HL-60 (cell line): ENCODE results near the gene DHX38.

Experiments
- DNase-seq, 2 experiments: peaks; one replicate each; pipeline ENCODE4 v3.0.0-alpha.2; 2010 to 2020; ENCODE audit warnings: low read depth in 1 of 2, low spot score in 1 of 2
- H3K27ac ChIP-seq: fragments of 250-450 bp; sonication (Bioruptor Pico); replicated peaks from 2 replicates; pipeline ENCODE4 v1.5.1; 2020; ENCODE audit warnings: mild to moderate bottlenecking, moderate library complexity
- H3K27me3 ChIP-seq: fragments of 250-450 bp; sonication (Bioruptor Pico); 2 replicates; pipeline ENCODE4 v1.5.1; 2021; ENCODE audit warnings: mild to moderate bottlenecking, moderate library complexity; ENCODE audit not compliant: insufficient read depth, poor library complexity, severe bottlenecking
- H3K4me3 ChIP-seq: replicated peaks from 2 replicates; pipeline ENCODE4 v1.5.1; 2011; ENCODE audit warnings: mild to moderate bottlenecking, control low read depth, low read length; ENCODE audit not compliant: insufficient read depth
- GABPA ChIP-seq: IDR thresholded peaks from 2 replicates; pipeline ENCODE4 v1.6.1; 2012; ENCODE audit warnings: low read depth
- POLR2AphosphoS5 ChIP-seq: IDR thresholded peaks from 2 replicates; pipeline ENCODE4 v1.6.1; 2012; ENCODE audit warnings: low read depth
- SPI1 ChIP-seq: IDR thresholded peaks from 2 replicates; pipeline ENCODE4 v1.6.1; 2012; ENCODE audit warnings: low read depth, mild to moderate bottlenecking, borderline replicate concordance
- TF ChIP-seq, protein P1 (sequence below): IDR thresholded peaks from one replicate; pipeline ENCODE4 v1.5.1; 2011; ENCODE audit warnings: low read length, control low read depth, inconsistent platforms; ENCODE audit not compliant: insufficient read depth
- TF ChIP-seq, protein P2 (sequence below): IDR thresholded peaks from 2 replicates; pipeline ENCODE4 v1.6.1; 2012; ENCODE audit warnings: low read depth; ENCODE audit not compliant: insufficient replicate concordance

The DHX38 gene

GRCh38 chr16:72064361-72064894 lies 29.2 kb upstream of the DHX38 start:
- DNase-seq = no peak
- TF ChIP-seq, protein P1, sequence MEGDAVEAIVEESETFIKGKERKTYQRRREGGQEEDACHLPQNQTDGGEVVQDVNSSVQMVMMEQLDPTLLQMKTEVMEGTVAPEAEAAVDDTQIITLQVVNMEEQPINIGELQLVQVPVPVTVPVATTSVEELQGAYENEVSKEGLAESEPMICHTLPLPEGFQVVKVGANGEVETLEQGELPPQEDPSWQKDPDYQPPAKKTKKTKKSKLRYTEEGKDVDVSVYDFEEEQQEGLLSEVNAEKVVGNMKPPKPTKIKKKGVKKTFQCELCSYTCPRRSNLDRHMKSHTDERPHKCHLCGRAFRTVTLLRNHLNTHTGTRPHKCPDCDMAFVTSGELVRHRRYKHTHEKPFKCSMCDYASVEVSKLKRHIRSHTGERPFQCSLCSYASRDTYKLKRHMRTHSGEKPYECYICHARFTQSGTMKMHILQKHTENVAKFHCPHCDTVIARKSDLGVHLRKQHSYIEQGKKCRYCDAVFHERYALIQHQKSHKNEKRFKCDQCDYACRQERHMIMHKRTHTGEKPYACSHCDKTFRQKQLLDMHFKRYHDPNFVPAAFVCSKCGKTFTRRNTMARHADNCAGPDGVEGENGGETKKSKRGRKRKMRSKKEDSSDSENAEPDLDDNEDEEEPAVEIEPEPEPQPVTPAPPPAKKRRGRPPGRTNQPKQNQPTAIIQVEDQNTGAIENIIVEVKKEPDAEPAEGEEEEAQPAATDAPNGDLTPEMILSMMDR = no peak
- no peaks in the 10 kb centered on the region for H3K27me3 ChIP-seq

DNA sequence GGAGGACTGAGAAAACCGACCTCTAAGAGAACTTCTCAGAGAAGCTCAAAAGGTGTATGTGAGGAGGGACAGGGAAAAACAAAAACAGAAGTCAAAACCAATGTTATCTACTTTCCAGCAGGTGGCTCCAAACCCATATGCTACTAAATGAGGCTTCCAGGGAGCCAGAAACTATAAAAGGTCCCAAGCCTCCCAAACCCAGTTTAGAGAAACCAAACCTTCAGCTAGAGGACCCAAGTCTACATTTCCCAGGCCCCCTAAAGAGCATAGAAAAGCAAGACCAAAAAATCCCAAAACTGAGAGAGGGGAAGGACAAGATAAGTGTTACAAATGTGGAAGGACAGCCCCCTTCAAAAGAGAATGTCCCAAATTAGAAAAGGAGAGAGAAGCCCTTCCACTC lies 26.9 kb upstream of the DHX38 start:
- no peak overlapping the region for H3K27ac ChIP-seq
- DNase-seq = peak in 1 of 2 experiments; percentile 44
- H3K27me3 ChIP-seq = no peaks in the 10 kb centered on the region
- H3K4me3 ChIP-seq = no peak overlapping the region
- TF ChIP-seq, protein P1 = peak; percentile 14
- TF ChIP-seq GABPA (no peak), SPI1 (peak; percentile 6; the same call in 1 of the 2 replicates)

More at GRCh38 chr16:72064361-72064894, 29.2 kb upstream of the DHX38 start:
- Histone ChIP-seq H3K27ac (no peak overlapping the region), H3K4me3 (no peak overlapping the region)

- H3K27me3 ChIP-seq = no peaks in the 10 kb centered on the region
- no peak for DNase-seq
- TF ChIP-seq GABPA = no peak
- TF ChIP-seq, protein P1 = no peak
- TF ChIP-seq POLR2AphosphoS5 = no peak
- TF ChIP-seq SPI1 = no peak
- TF ChIP-seq, protein P2, sequence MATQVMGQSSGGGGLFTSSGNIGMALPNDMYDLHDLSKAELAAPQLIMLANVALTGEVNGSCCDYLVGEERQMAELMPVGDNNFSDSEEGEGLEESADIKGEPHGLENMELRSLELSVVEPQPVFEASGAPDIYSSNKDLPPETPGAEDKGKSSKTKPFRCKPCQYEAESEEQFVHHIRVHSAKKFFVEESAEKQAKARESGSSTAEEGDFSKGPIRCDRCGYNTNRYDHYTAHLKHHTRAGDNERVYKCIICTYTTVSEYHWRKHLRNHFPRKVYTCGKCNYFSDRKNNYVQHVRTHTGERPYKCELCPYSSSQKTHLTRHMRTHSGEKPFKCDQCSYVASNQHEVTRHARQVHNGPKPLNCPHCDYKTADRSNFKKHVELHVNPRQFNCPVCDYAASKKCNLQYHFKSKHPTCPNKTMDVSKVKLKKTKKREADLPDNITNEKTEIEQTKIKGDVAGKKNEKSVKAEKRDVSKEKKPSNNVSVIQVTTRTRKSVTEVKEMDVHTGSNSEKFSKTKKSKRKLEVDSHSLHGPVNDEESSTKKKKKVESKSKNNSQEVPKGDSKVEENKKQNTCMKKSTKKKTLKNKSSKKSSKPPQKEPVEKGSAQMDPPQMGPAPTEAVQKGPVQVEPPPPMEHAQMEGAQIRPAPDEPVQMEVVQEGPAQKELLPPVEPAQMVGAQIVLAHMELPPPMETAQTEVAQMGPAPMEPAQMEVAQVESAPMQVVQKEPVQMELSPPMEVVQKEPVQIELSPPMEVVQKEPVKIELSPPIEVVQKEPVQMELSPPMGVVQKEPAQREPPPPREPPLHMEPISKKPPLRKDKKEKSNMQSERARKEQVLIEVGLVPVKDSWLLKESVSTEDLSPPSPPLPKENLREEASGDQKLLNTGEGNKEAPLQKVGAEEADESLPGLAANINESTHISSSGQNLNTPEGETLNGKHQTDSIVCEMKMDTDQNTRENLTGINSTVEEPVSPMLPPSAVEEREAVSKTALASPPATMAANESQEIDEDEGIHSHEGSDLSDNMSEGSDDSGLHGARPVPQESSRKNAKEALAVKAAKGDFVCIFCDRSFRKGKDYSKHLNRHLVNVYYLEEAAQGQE = no peak
- H3K4me3 ChIP-seq = no peak overlapping the region
- no peak overlapping the region for H3K27ac ChIP-seq
Measured at GRCh38 chr16:72068930-72069329, 24.7 kb upstream of the DHX38 start.

DNA sequence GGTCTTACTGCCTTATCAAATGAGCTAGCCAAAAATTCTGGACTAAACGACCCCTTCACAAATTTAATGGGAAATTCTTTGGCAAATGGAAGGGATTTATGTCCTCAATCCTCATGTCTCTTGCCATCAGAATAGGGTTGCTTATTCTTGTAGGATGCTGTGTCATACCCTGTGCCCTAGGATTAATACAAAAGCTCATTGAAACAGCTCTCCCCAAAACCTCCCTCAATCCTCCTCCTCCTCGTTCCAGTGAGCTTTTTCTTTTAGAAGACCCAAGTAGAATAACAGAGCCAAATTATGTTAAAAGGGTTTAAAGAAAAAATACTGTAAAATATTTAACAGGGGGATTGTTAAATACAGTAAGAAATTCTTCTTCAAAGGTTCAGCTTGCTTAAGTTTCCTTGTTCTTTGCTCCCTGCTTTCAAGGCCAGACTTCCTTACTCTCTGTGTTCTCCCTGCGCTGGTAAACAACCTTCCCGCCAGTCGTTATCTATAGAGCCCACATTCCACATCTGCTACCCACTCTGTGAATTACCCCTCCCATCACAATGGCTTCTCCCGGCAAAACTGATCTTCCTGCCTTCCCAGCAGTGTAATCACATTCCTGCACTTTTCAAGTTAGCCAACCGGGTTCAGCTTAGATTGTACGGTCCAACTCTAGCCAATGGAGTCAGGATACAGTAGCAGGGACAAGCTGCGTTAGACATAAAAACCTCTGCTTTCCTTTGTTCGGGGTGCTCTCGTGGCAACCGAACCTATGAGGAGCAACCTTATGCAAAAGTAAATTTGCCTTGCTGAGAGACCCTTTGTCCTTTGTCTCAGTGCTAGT lies 20.9 kb upstream of the DHX38 start:
- no peak overlapping the region for H3K4me3 ChIP-seq
- H3K27ac ChIP-seq = no peak overlapping the region
- no peak for DNase-seq
- H3K27me3 ChIP-seq = no peaks in the 10 kb centered on the region
- TF ChIP-seq POLR2AphosphoS5 (no peak), SPI1 (no peak), GABPA (no peak)
- TF ChIP-seq, protein P1 = no peak
- TF ChIP-seq, protein P2 = no peak
